HCT116 (cell line): ENCODE data around the gene POC1A. TPM values are rescaled to one million over a fixed set of nuclear protein-coding genes. Genes with fewer than 3 reads are reported as not detected.
A peak's percentile ranks its signal among the peaks of the same experiment; 100 is the strongest.

Experiments
- ATAC-seq: fragments of 200-7000 bp; cut with Tn5 transposase; 2 replicates; pipeline ENCODE4 v1.9.1; 2020; ENCODE audit warnings: mild to moderate bottlenecking, moderate library complexity
- BruUV-seq: library from RNA; stranded (reverse); fragments of 400-500 nt; replicated peaks from 2 replicates; lab custom pipeline; 2021; lab: Mats Ljungman, UMichigan
- CTCF ChIA-PET: fragments of 300-600 bp; sonication (Branson Sonifier 250); formaldehyde crosslinking; loops from one replicate; lab custom pipeline; 2021; ENCODE audit warnings: antibody characterized with exemption; lab: Charles Lee
- POLR2A ChIA-PET: fragments of 300-600, 350-600 bp; sonication (Branson Sonifier 250); formaldehyde crosslinking; loops from one replicate; lab custom pipeline; 2021; ENCODE audit warnings: antibody characterized with exemption; lab: Charles Lee
- RAD21 ChIA-PET, 2 experiments: fragments of 300-600 bp; sonication (Branson Sonifier 250); formaldehyde crosslinking; loops; one replicate each; lab custom pipeline; 2023; ENCODE audit warnings: low total read pairs in 2 of 2; ENCODE audit not compliant: uncharacterized antibody in 2 of 2, unreplicated experiment in 2 of 2, low non-redundant PET in 1 of 2; lab: Charles Lee
- DNase-seq: peaks from one replicate; pipeline ENCODE4 v3.0.0-alpha.2; 2010; ENCODE audit warnings: low read depth, low spot score
- H2AFZ ChIP-seq: fragments of 200-600 bp; shearing (Covaris generic), sonication (generic); 2 replicates; pipeline ENCODE4 v1.6.1; 2017; ENCODE audit warnings: low read depth, mixed run types, mixed read lengths, antibody characterized with exemption, low read length; ENCODE audit not compliant: poor library complexity, severe bottlenecking
- H3K27ac ChIP-seq: 2 replicates; pipeline ENCODE4 v1.5.1; 2012; ENCODE audit warnings: low read depth, low read length
- H3K27me3 ChIP-seq: fragments of 200-600 bp; sonication (generic); 2 replicates; pipeline ENCODE4 v1.6.1; 2016; ENCODE audit warnings: mixed run types, low read length, mixed read lengths; ENCODE audit not compliant: insufficient read depth
- H3K36me3 ChIP-seq, 2 experiments: fragments of 200-500 bp in 1 of 2; fragments of 200-600 bp in 1 of 2; sonication (Bioruptor generic) in 1 of 2; sonication (generic) in 1 of 2; 2 replicates each; pipeline versions ENCODE4 v1.5.1 to v1.6.1; 2014 to 2016; ENCODE audit warnings: low read length in 2 of 2, inconsistent platforms in 1 of 2, mixed read lengths in 1 of 2, mixed run types in 1 of 2; ENCODE audit not compliant: insufficient read depth in 2 of 2, control insufficient read depth in 1 of 2
- H3K4me1 ChIP-seq, 2 experiments: fragments of 200-600 bp in 1 of 2; sonication (generic) in 1 of 2; 2 replicates each; pipeline versions ENCODE4 v1.5.1 to v1.6.1; 2012 to 2017; ENCODE audit warnings: low read length in 2 of 2, inconsistent platforms in 1 of 2, mild to moderate bottlenecking in 1 of 2, mixed read lengths in 1 of 2, mixed run types in 1 of 2, moderate library complexity in 1 of 2; ENCODE audit not compliant: insufficient read depth in 2 of 2, control insufficient read depth in 1 of 2
- H3K4me2 ChIP-seq: fragments of 200-600 bp; sonication (generic); 2 replicates; pipeline ENCODE4 v1.6.1; 2017; ENCODE audit warnings: mixed run types, low read length, mixed read lengths
- H3K4me3 ChIP-seq, 2 experiments: fragments of 200-600 bp in 1 of 2; sonication (generic) in 1 of 2; replicated peaks in 1 of 2; 2 replicates each; pipeline ENCODE4 v1.5.1; 2011 to 2016; ENCODE audit warnings: low read length in 2 of 2, control low read depth in 1 of 2, low read depth in 1 of 2, mild to moderate bottlenecking in 1 of 2, mixed read lengths in 1 of 2, mixed run types in 1 of 2
- H3K79me2 ChIP-seq: fragments of 200-600 bp; sonication (generic); 2 replicates; pipeline ENCODE4 v1.6.1; 2017; ENCODE audit warnings: mild to moderate bottlenecking, mixed run types, low read length, moderate library complexity, mixed read lengths; ENCODE audit not compliant: insufficient read depth
- H3K9ac ChIP-seq: fragments of 200-600 bp; sonication (generic); 2 replicates; pipeline ENCODE4 v1.6.1; 2016; ENCODE audit warnings: low read length, mixed read lengths
- H3K9me2 ChIP-seq: fragments of 200-600 bp; sonication (generic), shearing (Covaris generic); 2 replicates; pipeline ENCODE4 v1.6.1; 2017; ENCODE audit warnings: mixed run types, mild to moderate bottlenecking, moderate library complexity; ENCODE audit not compliant: insufficient read depth
- H3K9me3 ChIP-seq, 2 experiments: fragments of 200-500 bp in 1 of 2; fragments of 200-600 bp in 1 of 2; sonication (Bioruptor generic) in 1 of 2; sonication (generic) in 1 of 2; 2 replicates each; pipeline ENCODE4 v1.6.1; 2014 to 2017; ENCODE audit warnings: low read length in 2 of 2, mixed read lengths in 2 of 2, inconsistent platforms in 1 of 2, low read depth in 1 of 2, mild to moderate bottlenecking in 1 of 2, mixed run types in 1 of 2, moderate library complexity in 1 of 2; ENCODE audit not compliant: control insufficient read depth in 1 of 2, insufficient read depth in 1 of 2
- H4K20me1 ChIP-seq: fragments of 200-600 bp; sonication (generic), shearing (Covaris generic); 2 replicates; pipeline ENCODE4 v1.6.1; 2017; ENCODE audit warnings: mixed run types, mild to moderate bottlenecking, moderate library complexity; ENCODE audit not compliant: insufficient read depth
- CBX3 ChIP-seq: IDR thresholded peaks from 2 replicates; pipeline ENCODE4 v1.6.1; 2012; ENCODE audit warnings: low read depth
- CEBPB ChIP-seq: IDR thresholded peaks from 2 replicates; pipeline ENCODE4 v1.6.1; 2012; ENCODE audit warnings: low read depth
- EGR1 ChIP-seq: IDR thresholded peaks from 2 replicates; pipeline ENCODE4 v1.6.1; 2012; ENCODE audit warnings: low read depth
- ELF1 ChIP-seq: IDR thresholded peaks from 2 replicates; pipeline ENCODE4 v1.6.1; 2012; ENCODE audit warnings: low read depth, borderline replicate concordance
- EZH2 ChIP-seq: fragments of 200-600 bp; sonication (generic); IDR thresholded peaks from 2 replicates; pipeline ENCODE4 v1.6.1; 2017; ENCODE audit warnings: antibody characterized with exemption, mixed run types
- FOSL1 ChIP-seq: IDR thresholded peaks from 2 replicates; pipeline ENCODE4 v1.6.1; 2012; ENCODE audit warnings: low read depth
- JUND ChIP-seq: IDR thresholded peaks from 2 replicates; pipeline ENCODE4 v1.6.1; 2012
- POLR2AphosphoS5 ChIP-seq: IDR thresholded peaks from 2 replicates; pipeline ENCODE4 v1.6.1; 2011; ENCODE audit warnings: mild to moderate bottlenecking, low read depth, low read length, moderate library complexity
- RAD21 ChIP-seq: IDR thresholded peaks from 2 replicates; pipeline ENCODE4 v1.6.1; 2012; ENCODE audit warnings: low read depth, mild to moderate bottlenecking
- SP1 ChIP-seq: IDR thresholded peaks from 2 replicates; pipeline ENCODE4 v1.6.1; 2012; ENCODE audit warnings: low read depth
- SRF ChIP-seq: IDR thresholded peaks from 2 replicates; pipeline ENCODE4 v1.6.1; 2012; ENCODE audit warnings: low read depth
- YY1 ChIP-seq: IDR thresholded peaks from 2 replicates; pipeline ENCODE4 v1.6.1; 2011; ENCODE audit warnings: low read length, low read depth, moderate library complexity, mild to moderate bottlenecking; ENCODE audit not compliant: insufficient replicate concordance; ENCODE audit errors: extremely low read depth
- ZBTB33 ChIP-seq: IDR thresholded peaks from 2 replicates; pipeline ENCODE4 v1.6.1; 2011; ENCODE audit warnings: mild to moderate bottlenecking, low read length, moderate library complexity; ENCODE audit not compliant: insufficient replicate concordance; ENCODE audit errors: extremely low read depth
- ZFX ChIP-seq: fragments of 450-650 bp; IDR thresholded peaks from 2 replicates; pipeline ENCODE4 v1.6.1; 2017
- ZNF274 ChIP-seq: fragments of 200-500 bp; sonication (Bioruptor generic); IDR thresholded peaks from 2 replicates; pipeline ENCODE4 v1.6.1; 2014; ENCODE audit warnings: mild to moderate bottlenecking, low read depth, low read length, inconsistent platforms
- intact Hi-C: fragments of 100-400 bp; cut with micrococcal nuclease; formaldehyde crosslinking; loops from 2 replicates; pipeline ENCODE4 v1.10.0; 2022
- total RNA-seq: library from RNA; stranded (reverse); gene quantifications from one replicate; pipeline ENCODE4 v1.2.1, GENCODE V29; 2021; ENCODE audit not compliant: unreplicated experiment
- TF ChIP-seq, protein P1 (sequence below): IDR thresholded peaks from 2 replicates; pipeline ENCODE4 v1.6.1; 2012; ENCODE audit warnings: low read depth
- TF ChIP-seq, protein P2 (sequence below): IDR thresholded peaks from 2 replicates; pipeline ENCODE4 v1.6.1; 2012

The POC1A gene
- total RNA-seq, 1 experiment from 2014 or later, result 34.0 TPM

- DNase-seq (no peak), ATAC-seq (peak; percentile 13; the same call in 1 of the 2 replicates)
- peaks cover 12 to 26% of the 10 kb centered on the region in 2 experiments; a peak in 2 of 4 replicates for H3K36me3 ChIP-seq
- no peaks in the 10 kb centered on the region for H3K9me3 ChIP-seq
- H3K4me1 ChIP-seq, result peaks cover 24 to 53% of the 10 kb centered on the region in 2 experiments
- H4K20me1 ChIP-seq, result no peaks in the 10 kb centered on the region
- no peaks in the 10 kb centered on the region for H3K9me2 ChIP-seq
- H3K4me2 ChIP-seq, result peak overlapping the region; percentile 57
- intact Hi-C loops, result no loop called here
- ChIA-PET CTCF (interaction anchor here (1.5 kb wide), 1 partner anchor 11 kb away, joined by 5 read pairs; no protein-coding TSS in a partner anchor), RAD21 (no interaction called here), POLR2A (interaction anchor here (1.2 to 1.4 kb wide), 3 partner anchors 10 to 56 kb away, joined by 3 to 8 read pairs (median 3); no protein-coding TSS in a partner anchor)
- peak overlapping the region; percentile 37; the same call in 1 of the 2 replicates for H3K27ac ChIP-seq
- no peak overlapping the region for H2AFZ ChIP-seq
- peak overlapping the region in 1 of 2 experiments; percentile 22; a peak in 1 of 4 replicates for H3K4me3 ChIP-seq
- peaks cover 18% of the 10 kb centered on the region for H3K79me2 ChIP-seq
- no peak for TF ChIP-seq EZH2
- TF ChIP-seq CBX3, result no peak
- TF ChIP-seq POLR2AphosphoS5, result no peak
- TF ChIP-seq JUND, result no peak
- no peak for TF ChIP-seq YY1
- TF ChIP-seq ZFX, result no peak
- no peak for TF ChIP-seq SP1
- TF ChIP-seq EGR1, result no peak
- TF ChIP-seq FOSL1, result no peak
- TF ChIP-seq, protein P1, sequence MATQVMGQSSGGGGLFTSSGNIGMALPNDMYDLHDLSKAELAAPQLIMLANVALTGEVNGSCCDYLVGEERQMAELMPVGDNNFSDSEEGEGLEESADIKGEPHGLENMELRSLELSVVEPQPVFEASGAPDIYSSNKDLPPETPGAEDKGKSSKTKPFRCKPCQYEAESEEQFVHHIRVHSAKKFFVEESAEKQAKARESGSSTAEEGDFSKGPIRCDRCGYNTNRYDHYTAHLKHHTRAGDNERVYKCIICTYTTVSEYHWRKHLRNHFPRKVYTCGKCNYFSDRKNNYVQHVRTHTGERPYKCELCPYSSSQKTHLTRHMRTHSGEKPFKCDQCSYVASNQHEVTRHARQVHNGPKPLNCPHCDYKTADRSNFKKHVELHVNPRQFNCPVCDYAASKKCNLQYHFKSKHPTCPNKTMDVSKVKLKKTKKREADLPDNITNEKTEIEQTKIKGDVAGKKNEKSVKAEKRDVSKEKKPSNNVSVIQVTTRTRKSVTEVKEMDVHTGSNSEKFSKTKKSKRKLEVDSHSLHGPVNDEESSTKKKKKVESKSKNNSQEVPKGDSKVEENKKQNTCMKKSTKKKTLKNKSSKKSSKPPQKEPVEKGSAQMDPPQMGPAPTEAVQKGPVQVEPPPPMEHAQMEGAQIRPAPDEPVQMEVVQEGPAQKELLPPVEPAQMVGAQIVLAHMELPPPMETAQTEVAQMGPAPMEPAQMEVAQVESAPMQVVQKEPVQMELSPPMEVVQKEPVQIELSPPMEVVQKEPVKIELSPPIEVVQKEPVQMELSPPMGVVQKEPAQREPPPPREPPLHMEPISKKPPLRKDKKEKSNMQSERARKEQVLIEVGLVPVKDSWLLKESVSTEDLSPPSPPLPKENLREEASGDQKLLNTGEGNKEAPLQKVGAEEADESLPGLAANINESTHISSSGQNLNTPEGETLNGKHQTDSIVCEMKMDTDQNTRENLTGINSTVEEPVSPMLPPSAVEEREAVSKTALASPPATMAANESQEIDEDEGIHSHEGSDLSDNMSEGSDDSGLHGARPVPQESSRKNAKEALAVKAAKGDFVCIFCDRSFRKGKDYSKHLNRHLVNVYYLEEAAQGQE, result no peak
- no peak for TF ChIP-seq ZNF274
- TF ChIP-seq, protein P2, sequence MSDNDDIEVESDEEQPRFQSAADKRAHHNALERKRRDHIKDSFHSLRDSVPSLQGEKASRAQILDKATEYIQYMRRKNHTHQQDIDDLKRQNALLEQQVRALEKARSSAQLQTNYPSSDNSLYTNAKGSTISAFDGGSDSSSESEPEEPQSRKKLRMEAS, result no peak
- TF ChIP-seq ZBTB33, result no peak
- TF ChIP-seq CEBPB, result no peak
- no peak for TF ChIP-seq ELF1
- TF ChIP-seq RAD21, result no peak
- no peak for TF ChIP-seq SRF
- no TSS peak for BruUV-seq
- no peaks in the 10 kb centered on the region for H3K27me3 ChIP-seq
- H3K9ac ChIP-seq, result peak overlapping the region; percentile 50
These were observed 106.8 kb downstream of the POC1A start for GRCh38 chr3:52047295-52047960.
